DMS153 (cell line): ENCODE measurements around the gene IGSF9.
"Not testable (repeated sequence)": the region's sequence is repeated elsewhere in the genome, so short reads cannot be mapped to it uniquely, and the experiment has no call there.

Source experiments
- DNase-seq: peaks from one replicate; lab custom pipeline; 2025; lab: John Stamatoyannopoulos, UW

The IGSF9 gene

GRCh38 chr1:159920202-159920601 is 25.2 kb downstream of the IGSF9 start:
- no peak for DNase-seq

- no peak for DNase-seq
These were observed 26.1 kb downstream of the IGSF9 start for GRCh38 chr1:159919236-159919865.

- DNase-seq = no peak
These were observed 26.8 kb downstream of the IGSF9 start for GRCh38 chr1:159918352-159919200.

GRCh38 chr1:159917533-159918351 is 27.7 kb downstream of the IGSF9 start:
- no peak for DNase-seq

GRCh38 chr1:159916242-159917051 is 29.0 kb downstream of the IGSF9 start:
- DNase-seq = peak; percentile 93

- no peak for DNase-seq
These were observed 29.7 kb downstream of the IGSF9 start for GRCh38 chr1:159915571-159916241.

GRCh38 chr1:159914252-159915018 is 31.0 kb downstream of the IGSF9 start:
- peak; percentile 86 for DNase-seq

- DNase-seq = peak; percentile 65
These were observed 31.8 kb downstream of the IGSF9 start for GRCh38 chr1:159913451-159914192.

- DNase-seq = no peak
These were observed 33.9 kb downstream of the IGSF9 start for GRCh38 chr1:159911326-159912070.

- no peak for DNase-seq
These were observed 37.1 kb downstream of the IGSF9 start for GRCh38 chr1:159908031-159908940.

GRCh38 chr1:159906960-159907359 is 38.5 kb downstream of the IGSF9 start:
- no peak for DNase-seq

- not testable (repeated sequence) for DNase-seq
These were observed 41.4 kb downstream of the IGSF9 start for GRCh38 chr1:159904036-159904435.

- DNase-seq = no peak
These were observed 42.9 kb downstream of the IGSF9 start for GRCh38 chr1:159902541-159902940.

GRCh38 chr1:159900755-159901360 is 44.6 kb downstream of the IGSF9 start:
- no peak for DNase-seq

- peak; percentile 94 for DNase-seq
These were observed 45.2 kb downstream of the IGSF9 start, which contains the start of gene CFAP45 for GRCh38 chr1:159900086-159900680. Gene CFAP45, minus strand, starts transcription at chr1:159900165. Its CDS starts 67 bp downstream, at chr1:159900098.

GRCh38 chr1:159899634-159900033 is 45.8 kb downstream of the IGSF9 start:
- not testable (repeated sequence) for DNase-seq

- DNase-seq = no peak
These were observed 46.9 kb downstream of the IGSF9 start for GRCh38 chr1:159898527-159898926.
